NCI-H1436 (cell line): Measurements from ENCODE around the gene TUG1.
A peak's percentile ranks its signal among the peaks of the same experiment; 100 is the strongest.

Experiments used
- DNase-seq: peaks from one replicate; lab custom pipeline; 2025; lab: John Stamatoyannopoulos, UW

Gene TUG1

GRCh38 chr22:30947816-30948454 lies 21.1 kb upstream of the TUG1 start:
- no peak for DNase-seq

DNA sequence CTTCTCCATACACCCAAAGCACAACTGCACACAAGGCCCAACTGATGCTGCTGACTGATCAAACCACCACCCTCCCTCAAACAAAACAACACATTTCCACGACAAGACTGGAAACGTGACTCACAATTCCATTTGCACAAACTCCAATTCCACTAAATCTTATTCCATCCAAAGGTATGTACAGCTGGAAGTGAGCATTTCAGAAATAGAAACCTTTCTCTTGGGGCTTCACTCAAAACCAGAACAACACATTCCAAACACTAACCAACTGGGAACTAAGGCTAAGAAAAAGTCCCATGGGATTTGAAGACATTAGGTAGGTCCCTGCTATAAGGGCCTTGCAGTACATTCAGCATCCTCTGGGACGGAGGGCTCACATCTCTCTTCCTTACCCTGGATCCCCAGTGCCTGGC lies 20.1 kb upstream of the TUG1 start:
- DNase-seq: no peak

DNA sequence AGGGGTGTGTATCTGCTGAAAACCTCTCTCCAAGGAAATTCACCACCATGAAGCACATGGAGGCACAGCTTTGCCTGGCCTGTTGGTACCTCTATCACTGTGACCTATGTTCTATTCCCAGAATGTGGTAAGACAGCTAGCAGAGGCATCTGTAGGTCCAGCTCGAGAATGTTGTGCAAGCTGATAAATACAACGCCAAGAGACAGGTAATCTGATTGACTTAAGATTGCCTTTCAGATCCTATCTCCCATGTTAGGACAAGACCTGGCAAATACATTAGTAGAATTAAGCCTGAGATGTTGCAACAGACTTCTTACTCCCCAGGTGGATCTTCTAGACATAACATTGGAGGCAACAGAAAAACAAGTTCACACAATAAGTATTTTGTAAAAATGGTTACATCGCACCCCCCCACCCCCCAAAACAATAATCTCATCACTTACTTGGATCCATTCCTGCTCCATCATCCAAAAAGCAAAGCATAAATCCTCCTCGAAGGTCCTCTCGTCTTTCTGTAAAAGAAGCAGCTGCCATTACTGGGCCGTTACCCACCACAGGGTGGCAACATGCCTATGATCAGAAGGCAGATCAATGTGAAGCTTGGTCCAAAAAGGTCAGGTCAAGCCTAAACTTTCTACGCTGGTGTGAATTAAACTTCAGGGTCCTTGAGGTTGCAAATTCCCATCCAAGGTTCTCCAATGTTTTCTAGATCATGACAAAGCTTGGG lies 19.0 kb upstream of the TUG1 start:
- no peak for DNase-seq

GRCh38 chr22:30953206-30953605 lies 15.9 kb upstream of the TUG1 start:
- DNase-seq: no peak

DNA sequence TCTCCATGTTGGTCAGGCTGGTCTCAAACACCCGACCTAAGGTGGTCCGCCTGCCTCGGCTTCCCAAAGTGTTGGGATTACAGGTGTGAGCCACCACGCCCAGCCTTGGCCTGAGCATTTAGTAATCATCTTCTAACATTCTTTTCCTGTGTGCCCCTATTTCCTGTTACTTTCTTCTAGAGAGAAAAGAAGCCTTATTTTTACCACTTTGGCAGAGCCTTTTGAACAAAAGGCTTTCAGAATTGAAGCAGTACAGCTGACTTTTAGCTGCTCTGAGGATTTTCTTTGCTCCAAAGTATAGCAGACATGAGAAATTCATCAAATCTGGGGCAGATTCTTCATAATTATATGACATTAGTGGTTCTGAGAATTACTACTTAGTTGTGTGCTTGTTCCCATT lies 13.9 kb upstream of the TUG1 start:
- DNase-seq: no peak

DNA sequence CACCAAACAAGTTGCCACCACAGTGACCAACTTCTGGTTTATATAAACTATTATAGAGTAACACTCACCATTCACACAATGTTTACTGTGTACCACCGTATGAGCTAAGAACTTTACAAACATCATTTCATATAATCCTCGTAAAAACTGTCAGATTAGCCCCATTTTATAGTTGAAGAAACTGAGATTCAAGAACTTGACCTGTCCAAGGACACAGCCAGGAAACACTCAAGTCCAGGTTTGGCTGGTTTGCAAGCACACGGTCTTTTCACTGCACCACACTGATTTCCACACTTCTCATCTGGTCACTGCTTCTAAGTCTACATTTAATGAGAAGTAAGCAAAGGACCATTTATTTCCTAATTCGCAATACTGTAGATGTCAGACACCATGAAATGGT lies 4.2 kb upstream of the TUG1 start:
- DNase-seq: no peak

DNA sequence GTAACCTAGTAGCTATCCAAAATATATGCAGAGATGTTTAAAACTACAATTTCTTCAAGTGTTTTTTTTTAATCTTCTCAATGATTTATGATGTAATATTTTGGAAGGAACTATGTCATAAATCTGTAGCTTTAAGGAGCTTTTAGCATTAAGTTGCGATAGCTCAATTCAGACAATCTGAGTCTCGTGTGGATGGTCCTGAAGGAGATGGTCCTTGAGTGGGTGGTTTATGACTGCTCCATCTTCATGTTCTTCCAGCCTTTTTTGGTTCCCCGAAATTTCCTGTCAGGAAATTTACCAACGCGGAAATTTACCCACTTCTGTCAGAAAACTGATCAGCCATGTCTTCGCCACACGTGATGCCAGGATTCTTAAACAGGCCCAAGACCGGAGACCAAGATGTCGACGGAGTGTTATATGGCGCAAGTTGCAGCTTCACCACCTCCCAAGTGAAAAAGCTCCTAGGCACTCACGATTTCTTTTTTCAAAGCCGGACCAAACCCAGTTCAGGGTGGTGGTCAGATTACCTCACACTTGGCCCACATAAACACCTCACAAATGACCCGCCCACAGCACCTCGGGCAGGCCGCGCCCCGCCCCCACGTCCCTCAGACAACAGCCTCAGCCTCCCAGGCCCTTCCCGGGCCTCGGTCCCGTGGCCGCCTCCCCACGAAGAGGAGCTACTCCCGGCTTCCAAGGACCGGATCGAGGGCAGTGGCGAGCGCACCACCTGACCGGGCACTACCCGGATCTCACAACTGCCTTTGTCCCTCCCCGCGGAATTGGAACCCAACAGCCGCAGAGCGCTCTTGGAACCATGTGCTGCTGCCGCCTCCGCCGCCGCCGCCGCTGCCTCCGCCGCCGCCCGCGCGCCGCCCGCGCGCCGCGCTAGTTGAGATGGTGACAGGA lies 796 bp upstream of the TUG1 start, which contains the start of gene MORC2:
TSS of gene MORC2 (minus strand) at position 760 of the 909 bp plus-strand sequence. CDS start 885 bp downstream, outside the sequence.
- peak; percentile 33 for DNase-seq

DNA sequence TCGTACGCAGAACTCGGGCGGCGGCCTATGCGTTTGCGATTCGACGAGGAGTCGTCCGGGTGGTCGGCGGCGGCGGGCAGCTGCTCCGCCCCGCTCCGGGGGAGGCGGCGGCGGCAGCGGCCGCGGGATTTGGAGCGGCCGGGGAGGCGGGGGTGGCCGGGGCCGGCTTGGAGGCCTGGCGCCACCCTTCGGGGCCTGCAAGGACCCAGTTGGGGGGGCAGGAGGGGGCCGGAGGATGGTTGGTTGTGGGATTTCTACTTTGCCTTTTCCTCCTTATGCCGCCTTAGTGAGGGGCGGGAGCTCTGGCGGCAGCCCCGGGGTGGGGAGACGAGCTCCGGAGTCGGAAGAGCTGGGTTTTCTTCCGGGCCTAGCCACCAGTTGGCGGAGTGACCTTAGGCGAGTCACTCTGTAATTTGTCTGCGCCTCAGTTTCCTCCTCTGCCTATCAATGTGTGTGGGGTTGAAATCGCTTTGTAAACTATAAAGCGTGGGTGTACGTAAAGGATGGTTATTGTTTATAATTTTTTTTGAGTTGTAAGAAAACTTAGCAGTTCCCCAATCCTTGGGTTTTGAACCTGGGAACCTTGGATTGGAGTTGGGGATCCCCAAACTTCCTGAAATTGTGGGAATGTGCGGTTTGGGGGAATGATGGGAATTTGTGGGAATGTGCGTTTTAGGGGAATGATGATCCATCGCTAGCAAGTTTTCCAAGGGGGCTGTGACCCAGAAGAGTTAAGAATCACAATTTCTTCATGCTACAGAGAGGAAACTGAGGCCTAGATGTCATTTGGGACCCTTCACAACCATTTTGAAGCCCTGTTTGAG lies 679 bp downstream of the TUG1 start:
- DNase-seq: no peak

DNA sequence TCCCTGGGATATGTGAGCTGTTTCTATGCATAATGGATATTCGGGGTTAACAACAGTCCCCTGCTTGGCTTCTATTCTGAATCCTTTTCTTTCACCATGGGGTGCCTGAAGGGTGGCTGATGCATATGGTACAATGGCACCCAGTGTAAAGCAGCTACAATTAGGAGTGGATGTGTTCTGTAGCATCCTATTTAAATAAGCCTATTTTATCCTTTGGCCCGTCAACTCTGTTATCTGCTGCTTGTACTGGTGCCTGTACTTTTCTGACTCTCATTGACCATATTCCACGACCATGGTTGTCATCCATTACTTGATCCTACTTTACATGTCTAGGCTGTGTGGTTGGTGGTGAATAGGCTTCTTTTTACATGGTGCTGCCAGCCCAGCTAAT lies 1.3 kb downstream of the TUG1 start:
- DNase-seq: no peak

- DNase-seq: no peak
Observed at GRCh38 chr22:30978304-30978962, 9.4 kb downstream of the TUG1 start.

DNA sequence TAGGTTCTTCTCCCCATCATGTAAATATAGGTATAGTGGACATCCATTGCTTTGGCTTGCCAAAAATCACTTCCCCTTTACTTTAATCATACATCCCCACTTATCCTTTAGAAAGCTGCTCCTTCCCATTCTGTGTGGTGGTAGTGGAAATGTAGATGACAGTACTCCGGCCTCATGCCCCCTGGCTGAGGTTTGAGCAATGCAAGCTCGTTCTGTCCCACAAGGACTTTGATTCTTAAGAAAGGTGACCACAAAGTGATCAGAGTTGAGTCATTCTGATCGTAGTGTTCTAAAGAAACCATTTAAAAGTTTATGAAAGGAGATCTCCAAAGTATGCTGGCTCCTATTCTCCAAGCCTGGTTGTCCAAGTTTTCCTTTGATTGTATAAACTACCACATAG lies 10.9 kb downstream of the TUG1 start:
- no peak for DNase-seq

DNA sequence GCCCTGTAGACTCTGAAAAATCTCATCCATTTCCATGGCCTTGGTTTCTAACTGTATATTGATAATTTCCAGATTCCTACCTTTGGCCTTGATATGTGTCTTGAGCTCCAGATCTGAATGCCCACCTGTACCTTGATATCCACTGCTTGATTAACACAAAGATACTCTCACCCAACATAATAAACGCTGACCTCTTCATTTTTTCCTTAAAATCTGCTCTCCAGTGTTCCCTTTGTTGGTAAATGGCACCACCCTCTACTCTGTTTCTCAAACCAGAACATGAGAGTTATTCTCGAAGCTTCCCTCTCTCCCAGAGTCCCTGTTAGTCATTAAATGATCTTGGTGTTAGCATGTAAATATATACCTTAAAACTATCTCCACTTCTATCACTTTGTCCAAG lies 13.4 kb downstream of the TUG1 start:
- no peak for DNase-seq

GRCh38 chr22:30984317-30984716 lies 15.3 kb downstream of the TUG1 start:
- DNase-seq: no peak

DNA sequence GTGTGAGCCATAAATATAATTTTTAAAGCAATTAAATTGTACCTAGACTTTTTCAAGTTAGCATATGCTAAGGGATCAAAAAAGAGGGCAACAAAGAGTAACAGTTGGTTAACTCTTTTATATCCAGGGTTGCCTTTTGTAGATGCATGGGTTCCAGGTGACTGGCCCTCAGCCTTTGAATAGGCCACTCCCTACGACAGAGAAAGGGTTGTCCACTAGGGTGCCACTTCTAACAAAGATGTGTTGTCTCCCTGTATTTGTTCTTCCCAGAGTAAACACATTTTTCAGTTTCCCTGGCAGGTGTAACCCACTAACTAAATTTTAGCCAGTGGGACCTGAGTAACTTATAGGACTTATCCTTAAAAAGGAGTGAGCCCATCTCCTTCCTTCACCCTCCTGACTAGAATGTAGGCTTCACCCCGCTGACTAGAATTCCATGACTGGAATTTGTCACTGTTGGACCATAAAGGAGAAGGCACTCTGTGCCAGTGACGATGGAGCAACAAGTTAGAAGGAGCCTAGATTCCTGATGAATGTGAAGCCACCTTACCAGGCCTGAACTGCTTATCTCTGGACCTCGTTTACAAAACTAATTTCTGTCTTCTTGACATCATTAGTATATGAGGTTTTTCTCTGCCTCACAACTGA lies 16.6 kb downstream of the TUG1 start:
- no peak for DNase-seq

DNA sequence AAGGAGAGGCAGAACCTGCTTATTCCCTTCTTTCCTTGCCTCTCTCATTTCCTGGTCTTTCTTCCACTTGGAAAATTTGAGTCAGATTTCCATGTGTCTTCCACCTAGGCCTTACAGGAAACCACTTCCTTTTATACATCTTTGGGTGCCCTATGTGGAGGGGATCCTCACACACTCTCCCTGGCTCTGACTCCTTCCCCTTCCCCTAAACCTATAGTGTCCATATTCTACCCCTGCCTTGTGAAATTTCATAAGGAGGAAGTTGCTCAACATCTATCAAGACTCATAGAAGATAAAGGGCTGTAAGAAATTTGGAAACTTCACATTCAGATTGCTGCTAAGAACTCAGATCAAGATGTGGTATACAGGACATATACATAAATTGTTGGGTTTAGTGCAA lies 20.4 kb downstream of the TUG1 start:
- no peak for DNase-seq

- no peak for DNase-seq
Observed at GRCh38 chr22:30990690-30991089, 21.6 kb downstream of the TUG1 start.

- DNase-seq: no peak
Observed at GRCh38 chr22:30992565-30992964, 23.5 kb downstream of the TUG1 start.

DNA sequence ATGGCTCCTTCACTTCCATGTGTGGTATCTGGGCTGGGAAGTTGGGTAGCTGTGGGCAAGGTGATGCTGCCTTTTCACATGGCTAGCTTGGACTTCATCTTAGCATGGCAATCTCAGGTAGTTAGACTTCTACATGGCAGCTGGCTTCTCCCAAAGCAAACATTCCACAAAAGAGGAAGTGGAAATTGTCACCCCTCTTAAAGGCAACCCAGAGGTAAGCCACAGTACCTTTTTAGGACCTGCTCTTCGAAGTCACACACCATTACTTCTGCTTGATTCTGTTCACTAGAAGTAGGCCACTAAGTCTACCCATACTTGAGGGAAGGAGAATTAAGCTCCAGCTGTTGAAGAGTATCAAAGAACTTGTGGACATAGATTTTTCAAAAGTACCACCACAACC lies 25.9 kb downstream of the TUG1 start:
- DNase-seq: no peak

- no peak for DNase-seq
Observed at GRCh38 chr22:30996462-30996861, 27.4 kb downstream of the TUG1 start.

DNA sequence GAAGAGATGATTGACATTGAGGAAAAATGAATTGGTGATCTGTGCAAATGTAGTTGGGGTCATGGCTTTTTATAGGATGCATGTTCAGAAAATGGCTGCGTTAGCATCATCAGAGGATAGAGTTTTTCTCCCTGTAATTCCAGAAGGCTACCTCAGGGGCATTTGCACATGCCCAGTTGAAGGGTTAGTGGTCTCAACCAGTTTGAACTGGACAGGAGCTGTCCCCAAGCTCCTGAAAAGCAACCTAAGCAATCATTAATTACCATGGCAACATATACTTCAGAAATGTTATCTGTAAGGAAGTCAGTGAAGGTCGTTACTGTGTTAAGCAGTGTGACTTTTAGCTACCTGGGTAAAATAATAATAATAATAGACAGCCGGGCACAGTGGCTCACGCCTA lies 29.3 kb downstream of the TUG1 start:
- DNase-seq: no peak
